Heart left ventricle (tissue), 13 donors: ENCODE measurements around the gene KCTD17.

ENCODE experiments used
- POLR2A ChIP-seq, 2 donors: fragments of 450-650 bp; IDR thresholded peaks; one replicate each; pipeline ENCODE4 v1.6.1; 2017; ENCODE audit warnings: antibody characterized with exemption in 2 of 2, mild to moderate bottlenecking in 2 of 2, moderate library complexity in 2 of 2
- TF ChIP-seq, protein P1 (sequence below), 12 donors: fragments of 200-600 bp; sonication (generic) in 4 of 12; IDR thresholded peaks; one replicate each; pipeline versions ENCODE4 v1.5.0 to v1.8.0; 2018 to 2022; ENCODE audit warnings: antibody characterized with exemption in 12 of 12, mild to moderate bottlenecking in 5 of 12
- donor health status: ischemic (EF 13 %, LVEDD 7.1; RV severe dilation, severe dysfunction).
- donor health status: DM: no; HTN: yes; CAD: no.
- donor health status: DM: no; HTN: no; CAD: no.
- donor health status: ischemic (EF 25% LVEDD 6.9; RV normal size, moderate dysfunction).
- donor health status: ischemic (EF 25% LVEDD 5.7; RV mildly dilated, moderate dysfunction).
- donor health status: ischemic (EF 35%, LVEDD 5.7; RV mildly dilated, moderate dysfunction).
- donor health status: nonischemic (EF 11% LVEDD 7.7; RV severe dilation, severe dysfunction).
- donor health status: DM: yes; HTN: yes; CAD: no.
- donor health status: PGD.
- donor health status: ischemic (EF 29% LVEDD 5.4; RV normal size, mild dysfunction).
- donor health status: nonischemic (EF 23%, LVEDD 6.1; RV moderate dilation, normal function).

DNA sequence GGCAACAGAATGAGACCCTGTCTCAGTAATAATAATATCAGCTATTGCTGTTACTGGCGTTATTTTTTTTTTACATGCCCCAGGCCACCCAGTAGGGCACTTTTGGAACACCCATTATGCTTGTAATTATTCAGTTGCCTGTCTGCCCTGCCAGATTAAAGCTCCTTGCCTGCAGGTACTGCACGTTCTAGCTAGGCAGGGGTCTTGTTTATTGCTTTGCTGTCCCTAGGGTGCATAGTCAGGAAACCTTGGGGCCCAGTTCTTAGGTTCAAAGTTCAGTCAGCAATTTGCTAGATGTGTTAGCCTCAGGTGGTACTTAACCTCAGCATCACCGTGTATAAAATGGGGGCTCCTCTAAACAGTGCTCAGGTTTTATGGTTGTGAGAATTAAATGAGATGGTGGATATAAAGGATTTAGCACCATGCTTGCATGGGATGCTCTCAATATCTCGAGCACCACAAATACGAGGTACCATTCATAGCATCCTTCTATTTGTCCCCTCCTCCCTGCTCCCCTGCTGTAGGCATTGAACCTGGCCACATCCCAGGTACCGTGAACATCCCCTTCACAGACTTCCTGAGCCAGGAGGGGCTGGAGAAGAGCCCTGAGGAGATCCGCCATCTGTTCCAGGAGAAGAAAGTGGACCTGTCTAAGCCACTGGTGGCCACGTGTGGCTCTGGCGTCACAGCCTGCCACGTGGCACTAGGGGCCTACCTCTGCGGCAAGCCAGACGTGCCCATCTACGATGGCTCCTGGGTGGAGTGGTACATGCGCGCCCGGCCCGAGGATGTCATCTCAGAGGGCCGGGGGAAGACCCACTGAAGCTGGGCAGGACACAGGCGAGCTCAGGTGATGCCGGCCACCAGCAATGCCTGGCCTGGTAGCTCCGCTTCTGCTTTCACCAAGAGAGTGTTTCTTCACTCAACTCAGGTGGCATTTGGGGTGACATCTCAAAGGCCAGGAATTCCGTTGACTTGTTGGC lies 22.6 kb upstream of the KCTD17 start:
- TF ChIP-seq, protein P1, sequence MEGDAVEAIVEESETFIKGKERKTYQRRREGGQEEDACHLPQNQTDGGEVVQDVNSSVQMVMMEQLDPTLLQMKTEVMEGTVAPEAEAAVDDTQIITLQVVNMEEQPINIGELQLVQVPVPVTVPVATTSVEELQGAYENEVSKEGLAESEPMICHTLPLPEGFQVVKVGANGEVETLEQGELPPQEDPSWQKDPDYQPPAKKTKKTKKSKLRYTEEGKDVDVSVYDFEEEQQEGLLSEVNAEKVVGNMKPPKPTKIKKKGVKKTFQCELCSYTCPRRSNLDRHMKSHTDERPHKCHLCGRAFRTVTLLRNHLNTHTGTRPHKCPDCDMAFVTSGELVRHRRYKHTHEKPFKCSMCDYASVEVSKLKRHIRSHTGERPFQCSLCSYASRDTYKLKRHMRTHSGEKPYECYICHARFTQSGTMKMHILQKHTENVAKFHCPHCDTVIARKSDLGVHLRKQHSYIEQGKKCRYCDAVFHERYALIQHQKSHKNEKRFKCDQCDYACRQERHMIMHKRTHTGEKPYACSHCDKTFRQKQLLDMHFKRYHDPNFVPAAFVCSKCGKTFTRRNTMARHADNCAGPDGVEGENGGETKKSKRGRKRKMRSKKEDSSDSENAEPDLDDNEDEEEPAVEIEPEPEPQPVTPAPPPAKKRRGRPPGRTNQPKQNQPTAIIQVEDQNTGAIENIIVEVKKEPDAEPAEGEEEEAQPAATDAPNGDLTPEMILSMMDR (IDR thresholded peaks at IDR 0.05), result no peak
- TF ChIP-seq POLR2A (IDR thresholded peaks at IDR 0.05), result no peak
